HG02973 (cell line): ENCODE measurements around the gene SRRT.
A peak's percentile ranks its signal among the peaks of the same experiment; 100 is the strongest.
"Not testable (repeated sequence)": the region's sequence is repeated elsewhere in the genome, so short reads cannot be mapped to it uniquely, and the experiment has no call there.

Source experiments
- ATAC-seq: cut with Tn5 transposase; IDR thresholded peaks from one replicate; pipeline ENCODE4 v1.9.1; 2021; ENCODE audit warnings: moderate library complexity; ENCODE audit not compliant: unreplicated experiment

Gene SRRT

DNA sequence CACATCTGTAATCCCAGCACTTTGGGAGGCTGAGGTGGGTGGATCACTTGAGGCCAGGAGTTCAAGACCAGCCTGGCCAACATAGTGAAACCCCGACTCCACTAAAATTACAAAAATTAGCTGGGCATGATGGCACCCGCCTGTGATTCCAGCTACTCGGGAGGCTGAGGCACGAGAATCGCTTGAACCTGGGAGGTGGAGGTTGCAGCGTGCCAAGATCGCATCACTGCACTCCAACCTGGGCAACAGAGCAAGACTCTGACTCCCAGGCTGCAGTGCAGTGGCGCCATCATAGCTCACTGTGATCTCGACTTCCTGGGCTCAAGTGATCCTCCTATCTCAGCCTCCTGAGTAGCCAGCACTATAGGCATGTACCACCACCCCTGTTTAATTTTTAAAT is 20.0 kb upstream of the SRRT start:
- ATAC-seq, result not testable (repeated sequence)

- ATAC-seq, result no peak
Observed at GRCh38 chr7:100855515-100855914, 19.4 kb upstream of the SRRT start.

GRCh38 chr7:100856871-100857282 is 18.0 kb upstream of the SRRT start:
- no peak for ATAC-seq

- ATAC-seq, result no peak
Observed at GRCh38 chr7:100859856-100860255, 15.0 kb upstream of the SRRT start.

DNA sequence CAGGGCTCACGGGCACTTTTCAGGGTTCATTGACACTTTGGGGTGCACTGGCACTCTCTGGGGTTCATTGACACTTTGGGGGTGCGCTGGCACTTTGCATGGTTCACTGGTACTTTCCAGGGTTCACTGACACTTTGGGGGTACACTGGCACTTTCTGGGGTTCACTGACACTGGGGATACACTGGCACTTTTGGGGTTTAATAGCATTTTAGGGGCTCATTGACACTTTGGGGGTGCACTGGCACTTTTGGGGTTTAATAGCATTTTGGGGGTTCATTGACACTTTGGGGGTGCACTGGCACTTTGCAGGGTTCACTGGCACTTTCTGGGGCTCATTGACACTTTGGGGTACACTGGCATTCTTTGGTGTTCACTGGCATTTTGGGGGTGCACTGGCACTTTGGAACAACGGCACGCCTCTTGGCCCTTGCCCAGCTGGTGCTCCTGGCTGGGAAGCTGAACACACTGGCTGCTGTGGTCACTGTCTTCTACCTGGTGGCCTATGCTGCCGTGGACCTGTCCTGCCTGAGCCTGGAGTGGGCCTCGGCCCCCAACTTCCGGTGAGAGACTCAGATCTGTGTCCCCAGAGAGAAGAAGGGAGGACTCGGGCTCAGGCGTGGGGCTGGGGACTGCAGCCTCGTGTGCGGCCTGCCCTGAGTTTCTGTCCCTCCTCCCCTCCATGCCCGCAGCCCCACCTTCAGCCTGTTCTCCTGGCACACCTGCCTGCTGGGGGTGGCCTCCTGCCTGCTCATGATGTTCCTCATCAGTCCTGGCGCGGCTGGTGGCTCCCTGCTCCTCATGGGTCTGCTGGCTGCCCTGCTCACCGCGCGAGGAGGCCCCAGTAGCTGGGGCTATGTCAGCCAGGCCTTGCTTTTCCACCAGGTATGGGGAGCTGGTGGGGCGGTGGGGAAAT is 13.9 kb upstream of the SRRT start:
- ATAC-seq, result no peak

DNA sequence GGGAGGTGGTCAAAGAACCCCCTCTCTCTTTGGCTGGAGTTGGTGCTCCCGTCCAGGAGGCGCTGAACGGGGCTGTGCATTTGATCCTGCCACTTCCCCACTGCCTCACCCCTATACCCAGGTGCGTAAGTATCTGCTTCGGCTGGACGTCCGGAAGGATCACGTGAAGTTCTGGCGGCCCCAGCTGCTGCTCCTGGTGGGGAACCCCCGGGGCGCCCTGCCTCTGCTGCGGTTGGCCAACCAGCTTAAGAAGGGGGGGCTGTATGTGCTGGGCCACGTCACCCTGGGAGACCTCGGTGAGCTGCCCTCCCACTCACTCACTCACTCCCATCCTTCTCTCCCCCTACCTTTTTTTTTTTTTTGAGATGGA is 13.3 kb upstream of the SRRT start:
- ATAC-seq, result no peak

DNA sequence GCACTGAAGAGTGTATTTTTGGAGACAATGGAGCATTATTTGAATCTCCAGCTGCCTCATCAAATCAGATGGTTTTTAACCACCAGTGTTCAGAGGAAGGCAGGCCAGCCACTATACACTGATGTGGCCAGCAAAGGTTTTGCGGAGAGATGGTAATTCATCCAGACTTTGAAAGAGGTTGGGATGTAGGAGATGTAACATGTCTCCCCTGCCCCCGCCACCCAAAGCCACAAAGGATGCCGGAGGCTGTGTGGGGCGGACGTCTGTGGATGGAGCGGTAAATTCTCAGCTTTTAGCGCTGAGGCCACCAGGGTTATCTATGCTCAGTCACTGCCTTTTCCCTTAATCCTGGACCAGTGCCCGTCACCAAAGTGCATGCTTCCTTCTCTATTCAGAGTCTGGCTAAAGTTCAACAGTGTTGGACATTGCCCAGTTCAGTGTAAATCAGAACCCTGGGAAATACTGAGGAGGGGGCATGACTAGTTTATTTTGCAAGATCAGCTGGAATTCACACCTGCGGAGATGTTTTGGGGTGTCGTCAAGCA is 11.4 kb upstream of the SRRT start:
- no peak for ATAC-seq

DNA sequence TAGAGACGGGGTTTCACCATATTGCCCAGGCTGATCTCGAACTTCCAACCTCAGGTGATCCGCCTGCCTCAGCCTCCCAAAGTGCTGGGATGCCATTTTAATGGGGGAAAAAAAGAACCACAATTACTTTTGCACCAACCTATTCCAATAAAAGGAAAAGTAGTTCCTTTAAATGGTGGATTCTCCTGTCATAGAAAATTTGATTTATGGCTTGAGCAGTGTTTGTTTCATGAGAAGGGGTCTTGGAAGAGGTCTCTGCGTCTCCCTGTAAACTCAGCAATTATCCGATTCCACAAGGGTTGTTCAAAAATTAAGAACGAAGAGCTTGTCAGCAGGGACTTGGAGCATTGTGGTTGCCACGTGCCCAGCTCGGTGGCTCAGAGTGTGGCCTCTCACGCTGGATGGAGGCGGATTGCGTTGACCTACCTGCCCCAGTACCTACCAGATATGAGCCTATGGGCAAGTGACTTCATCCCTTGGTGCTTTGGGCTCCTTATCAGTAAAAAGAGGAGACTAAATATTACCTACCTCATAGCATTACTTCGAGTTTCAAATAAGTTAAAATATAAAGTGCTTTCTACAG is 10.5 kb upstream of the SRRT start:
- ATAC-seq, result no peak

DNA sequence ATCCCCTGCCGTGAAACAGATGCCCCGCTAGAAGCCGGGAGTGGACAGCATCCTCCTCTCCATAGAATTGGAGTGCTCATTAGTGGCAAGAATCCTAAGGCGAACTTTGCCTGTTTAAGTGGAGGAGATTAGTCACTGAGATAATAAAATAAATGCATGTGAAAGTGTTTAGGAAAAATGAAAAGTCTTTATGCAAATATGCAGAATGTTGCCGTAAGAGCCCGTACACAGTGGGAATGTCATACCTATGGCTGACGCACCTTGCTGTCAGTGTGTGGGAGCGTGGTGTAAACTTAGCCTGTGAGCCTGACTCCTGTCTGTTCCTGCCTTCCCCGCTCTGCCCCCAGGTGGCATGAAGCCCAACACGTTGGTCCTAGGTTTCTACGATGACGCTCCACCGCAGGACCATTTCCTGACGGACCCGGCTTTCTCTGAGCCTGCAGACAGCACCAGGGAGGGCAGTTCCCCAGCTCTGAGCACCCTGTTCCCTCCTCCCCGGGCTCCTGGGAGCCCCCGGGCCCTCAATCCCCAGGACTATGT is 9.5 kb upstream of the SRRT start:
- ATAC-seq, result no peak

GRCh38 chr7:100865938-100866728 is 8.8 kb upstream of the SRRT start:
- no peak for ATAC-seq

DNA sequence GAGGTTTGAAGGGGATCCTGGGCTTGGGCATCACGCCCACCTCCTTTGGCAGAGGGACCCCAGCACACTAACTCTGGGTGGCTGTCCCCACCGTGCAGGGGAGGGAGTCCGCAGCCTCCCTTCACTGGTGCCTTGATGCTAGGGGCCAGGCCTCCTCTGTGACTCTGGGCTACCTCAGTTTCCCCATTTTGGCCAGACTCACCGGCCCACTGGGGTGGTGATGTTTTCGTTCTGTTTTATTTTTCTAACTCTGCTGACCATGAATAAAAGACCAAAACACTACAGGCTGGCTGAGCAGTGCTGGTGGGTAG is 8.2 kb upstream of the SRRT start:
- ATAC-seq, result no peak

GRCh38 chr7:100867040-100867775 is 7.7 kb upstream of the SRRT start, which contains the start of gene TRIP6:
TRIP6 (plus strand) TSS chr7:100867387; CDS start chr7:100867498, 111 bp downstream.
- no peak for ATAC-seq

- ATAC-seq, result no peak
Observed at GRCh38 chr7:100867776-100868485, 7.0 kb upstream of the SRRT start.

DNA sequence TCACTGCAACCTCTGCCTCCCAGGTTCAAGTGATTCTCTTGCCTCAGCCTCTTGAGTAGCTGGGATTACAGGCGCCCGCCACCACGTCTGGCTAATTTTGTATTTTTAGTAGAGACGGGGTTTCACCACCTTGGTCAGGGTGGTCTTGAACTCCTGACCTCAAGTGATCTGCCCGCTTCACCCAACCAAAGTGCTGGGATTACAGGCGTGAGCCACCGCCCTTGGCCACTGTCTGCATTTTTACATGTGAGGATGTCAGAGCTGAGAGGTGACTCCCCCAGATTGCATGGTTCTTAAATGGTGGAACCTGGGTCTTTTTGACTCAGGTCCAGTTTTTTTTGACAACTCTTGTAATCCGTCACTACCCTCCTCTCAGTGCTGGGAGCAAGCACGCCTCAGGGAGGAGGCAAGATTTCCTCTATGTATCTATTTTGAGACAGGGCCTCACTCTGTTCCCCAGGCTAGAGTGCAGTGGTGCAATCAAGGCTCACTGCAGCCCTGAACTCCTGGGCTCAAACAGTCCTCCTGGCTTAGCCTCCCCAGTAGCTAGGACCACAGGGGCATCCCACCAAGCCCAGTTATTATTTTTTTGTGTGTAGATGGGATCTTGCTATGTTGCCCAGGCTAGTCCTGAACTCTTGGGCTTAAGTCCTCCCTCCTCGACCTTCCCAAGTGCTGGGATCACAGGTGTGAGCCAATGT is 1.2 kb upstream of the SRRT start:
- ATAC-seq, result no peak

- no peak for ATAC-seq
Observed at GRCh38 chr7:100874300-100874576, 665 bp upstream of the SRRT start.

- peak; percentile 14 for ATAC-seq
Observed at GRCh38 chr7:100875356-100875751, 451 bp downstream of the SRRT start.

DNA sequence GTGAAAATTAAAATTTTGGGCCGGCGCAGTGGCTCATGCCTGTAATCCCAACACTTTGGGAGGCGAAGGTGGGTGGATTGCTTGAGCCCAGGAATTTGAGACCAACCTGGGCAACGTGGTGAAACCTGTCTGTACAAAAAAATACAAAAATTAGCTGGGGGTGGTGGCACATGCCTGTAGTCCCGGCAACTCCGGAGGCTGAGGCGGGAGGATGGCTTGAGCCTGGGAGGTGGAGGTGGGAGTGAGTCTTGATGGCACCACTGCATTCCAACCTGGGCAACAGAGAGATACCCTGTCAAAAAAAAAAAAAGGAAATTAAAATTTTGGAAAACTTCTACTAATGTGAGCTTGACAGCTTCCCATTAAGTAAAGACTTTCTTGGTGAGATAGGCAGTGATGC is 3.1 kb downstream of the SRRT start:
- no peak for ATAC-seq

DNA sequence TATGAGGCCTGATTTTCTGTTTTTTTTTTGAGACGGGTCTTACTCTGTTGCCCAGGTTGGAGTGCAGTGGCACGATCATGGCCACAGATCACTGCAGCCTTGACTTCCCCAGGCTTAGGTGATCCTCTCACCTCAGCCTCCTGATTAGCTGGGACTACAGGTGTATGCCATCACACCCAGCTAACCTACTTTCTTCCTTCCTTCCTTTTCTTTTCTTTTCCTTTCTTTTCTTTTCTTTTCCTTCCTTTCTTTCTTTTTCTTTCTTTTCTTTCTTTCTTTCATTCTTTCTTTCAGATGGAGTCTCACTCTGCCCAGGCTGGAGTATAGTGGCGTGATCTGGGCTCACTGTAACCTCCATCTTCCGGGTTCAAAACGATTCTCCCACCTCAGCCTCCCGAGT is 3.8 kb downstream of the SRRT start:
- ATAC-seq, result no peak

- no peak for ATAC-seq
Observed at GRCh38 chr7:100879685-100880261, 4.9 kb downstream of the SRRT start.
